ENCODE data around the gene TAAR9.

DNA sequence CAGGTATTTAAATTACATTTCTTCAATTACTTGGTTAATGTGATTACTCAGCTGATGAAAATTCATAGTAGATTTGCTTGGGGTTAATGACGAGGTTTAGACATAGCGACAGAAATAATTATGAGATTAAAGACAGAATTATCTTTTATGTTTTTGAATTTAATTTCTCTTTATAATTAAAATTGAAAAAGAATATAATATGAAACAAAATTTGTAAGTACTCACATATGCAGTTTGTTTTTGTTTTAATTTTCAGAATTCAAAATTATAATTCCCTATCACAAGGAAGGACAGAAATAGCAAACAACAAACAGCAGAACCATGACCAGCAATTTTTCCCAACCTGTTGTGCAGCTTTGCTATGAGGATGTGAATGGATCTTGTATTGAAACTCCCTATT lies 14.3 kb downstream of the TAAR9 start, which contains the start of gene TAAR8:
- TF ChIP-seq, protein P1, sequence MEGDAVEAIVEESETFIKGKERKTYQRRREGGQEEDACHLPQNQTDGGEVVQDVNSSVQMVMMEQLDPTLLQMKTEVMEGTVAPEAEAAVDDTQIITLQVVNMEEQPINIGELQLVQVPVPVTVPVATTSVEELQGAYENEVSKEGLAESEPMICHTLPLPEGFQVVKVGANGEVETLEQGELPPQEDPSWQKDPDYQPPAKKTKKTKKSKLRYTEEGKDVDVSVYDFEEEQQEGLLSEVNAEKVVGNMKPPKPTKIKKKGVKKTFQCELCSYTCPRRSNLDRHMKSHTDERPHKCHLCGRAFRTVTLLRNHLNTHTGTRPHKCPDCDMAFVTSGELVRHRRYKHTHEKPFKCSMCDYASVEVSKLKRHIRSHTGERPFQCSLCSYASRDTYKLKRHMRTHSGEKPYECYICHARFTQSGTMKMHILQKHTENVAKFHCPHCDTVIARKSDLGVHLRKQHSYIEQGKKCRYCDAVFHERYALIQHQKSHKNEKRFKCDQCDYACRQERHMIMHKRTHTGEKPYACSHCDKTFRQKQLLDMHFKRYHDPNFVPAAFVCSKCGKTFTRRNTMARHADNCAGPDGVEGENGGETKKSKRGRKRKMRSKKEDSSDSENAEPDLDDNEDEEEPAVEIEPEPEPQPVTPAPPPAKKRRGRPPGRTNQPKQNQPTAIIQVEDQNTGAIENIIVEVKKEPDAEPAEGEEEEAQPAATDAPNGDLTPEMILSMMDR (IDR thresholded peaks at IDR 0.05) = no peak
- TF ChIP-seq ZFX (IDR thresholded peaks at IDR 0.05; ENCODE audit: borderline replicate concordance) = no peak
